B cell (primary cell): Measurements from ENCODE around the gene MAN2A1. TPM values are rescaled to one million over a fixed set of nuclear protein-coding genes. Genes with fewer than 3 reads are reported as not detected.

Experiments used
- ATAC-seq: fragments of 200-7000 bp; cut with Tn5 transposase; one replicate; pipeline ENCODE4 v1.10.0; 2021; ENCODE audit warnings: low read depth, mild to moderate bottlenecking, moderate number of reproducible peaks, moderate library complexity
- CTCF ChIA-PET: fragments of 350-600 bp; sonication (Branson Sonifier 250); formaldehyde crosslinking; loops from one replicate; lab custom pipeline; 2021; ENCODE audit warnings: antibody characterized with exemption, inconsistent platforms; lab: Charles Lee
- POLR2A ChIA-PET: fragments of 350-600 bp; sonication (Branson Sonifier 250); formaldehyde crosslinking; loops from one replicate; lab custom pipeline; 2021; ENCODE audit warnings: antibody characterized with exemption; lab: Charles Lee
- DNase-seq: peaks from one replicate; pipeline ENCODE4 v3.0.0; 2013
- H2AFZ ChIP-seq: 2 replicates; pipeline ENCODE4 v1.6.1; 2012; ENCODE audit warnings: mild to moderate bottlenecking, low read depth, low read length; ENCODE audit not compliant: insufficient read depth, poor library complexity, severe bottlenecking
- H3K27ac ChIP-seq, 2 donors: 1 replicate in 1 of 2; 2 replicates in 1 of 2; pipeline ENCODE4 v1.5.1; 2012 to 2013; ENCODE audit warnings: low read length in 2 of 2, mild to moderate bottlenecking in 2 of 2, moderate library complexity in 1 of 2
- H3K27me3 ChIP-seq, 4 experiments: fragments of 200-600 bp in 1 of 4; sonication (generic) in 1 of 4; replicated peaks in 1 of 4; 1 replicate in 2 of 4; 2 replicates in 2 of 4; pipeline versions ENCODE4 v1.6.1 to v1.7.0; 2013 to 2016; ENCODE audit warnings: low read length in 3 of 4, mild to moderate bottlenecking in 2 of 4, mixed read lengths in 1 of 4, moderate library complexity in 1 of 4; ENCODE audit not compliant: insufficient read depth in 4 of 4, control insufficient read depth in 3 of 4; ENCODE audit errors: control extremely low read depth in 1 of 4
- H3K36me3 ChIP-seq, 2 experiments: replicated peaks in 1 of 2; 1 replicate in 1 of 2; 2 replicates in 1 of 2; pipeline versions ENCODE4 v1.6.1 to v1.7.1; 2013; ENCODE audit warnings: low read length in 1 of 2; ENCODE audit not compliant: insufficient read depth in 2 of 2, control insufficient read depth in 1 of 2; ENCODE audit errors: control extremely low read depth in 1 of 2, extremely low read depth in 1 of 2
- H3K4me1 ChIP-seq, 2 donors: fragments of 200-600 bp in 1 of 2; sonication (generic) in 1 of 2; 1 replicate in 1 of 2; 2 replicates in 1 of 2; pipeline versions ENCODE4 v1.5.1 to v1.6.1; 2013 to 2017; ENCODE audit warnings: low read length in 2 of 2; ENCODE audit not compliant: control insufficient read depth in 2 of 2, insufficient read depth in 2 of 2
- H3K4me2 ChIP-seq: replicated peaks from 2 replicates; pipeline ENCODE3; 2012; ENCODE audit warnings: mild to moderate bottlenecking, low read depth, low read length; ENCODE audit not compliant: poor library complexity, severe bottlenecking
- H3K4me3 ChIP-seq, 5 experiments: fragments of 200-600 bp in 1 of 5; sonication (generic) in 1 of 5; 1 replicate in 3 of 5; 2 replicates in 2 of 5; pipeline versions ENCODE4 v1.5.1 to v1.7.0; 2011 to 2016; ENCODE audit warnings: low read length in 4 of 5, mild to moderate bottlenecking in 4 of 5, low read depth in 2 of 5, control low read depth in 1 of 5, moderate library complexity in 1 of 5; ENCODE audit not compliant: insufficient read depth in 1 of 5; ENCODE audit errors: control extremely low read depth in 1 of 5, extremely low read depth in 1 of 5
- H3K79me2 ChIP-seq: fragments of 200-600 bp; sonication (generic); one replicate; pipeline ENCODE4 v1.6.0; 2016; ENCODE audit warnings: low read length; ENCODE audit not compliant: control insufficient read depth, insufficient read depth
- H3K9ac ChIP-seq: fragments of 200-600 bp; sonication (generic); 2 replicates; pipeline ENCODE4 v1.6.1; 2017; ENCODE audit warnings: mild to moderate bottlenecking, low read length, moderate library complexity
- H3K9me3 ChIP-seq, 3 donors: one replicate each; pipeline versions ENCODE4 v1.6.1 to v1.7.1; 2013; ENCODE audit warnings: low read length in 2 of 3; ENCODE audit not compliant: control insufficient read depth in 2 of 3, insufficient read depth in 1 of 3; ENCODE audit errors: control extremely low read depth in 1 of 3
- H4K20me1 ChIP-seq: 2 replicates; pipeline ENCODE4 v1.6.0; 2012; ENCODE audit warnings: mild to moderate bottlenecking, low read length; ENCODE audit not compliant: insufficient read depth, control insufficient read depth, poor library complexity, severe bottlenecking
- H3K27ac Mint-ChIP-seq: one replicate; pipeline ENCODE4 v1.8.0; 2021; ENCODE audit warnings: mixed read lengths
- H3K27me3 Mint-ChIP-seq: one replicate; pipeline ENCODE4 v1.8.0; 2021; ENCODE audit warnings: mixed read lengths
- H3K4me1 Mint-ChIP-seq: one replicate; pipeline ENCODE4 v1.8.0; 2021; ENCODE audit warnings: mixed read lengths
- H3K4me3 Mint-ChIP-seq: one replicate; pipeline ENCODE4 v1.8.0; 2021; ENCODE audit warnings: mixed read lengths
- H3K9me3 Mint-ChIP-seq: one replicate; pipeline ENCODE4 v1.8.0; 2022; ENCODE audit warnings: mixed read lengths; ENCODE audit not compliant: insufficient read depth
- EZH2 ChIP-seq: IDR thresholded peaks from 2 replicates; pipeline ENCODE4 v1.6.1; 2012; ENCODE audit warnings: borderline replicate concordance, low read depth, mild to moderate bottlenecking, moderate library complexity, low read length; ENCODE audit not compliant: insufficient read depth, poor library complexity, severe bottlenecking
- WGBS: methylation state at CpG from one replicate; pipeline ENCODE4 v1.1.5; 2013; ENCODE audit warnings: missing lambda C conversion rate; ENCODE audit not compliant: insufficient coverage; 5-methylcytosine and 5-hydroxymethylcytosine counted together
- intact Hi-C: fragments of 100-400 bp; cut with micrococcal nuclease; formaldehyde crosslinking; loops from one replicate; pipeline ENCODE4 v1.10.0; 2022
- polyA plus RNA-seq: library from polyadenylated mRNA; depleted of rRNA; stranded (reverse); fragments of >200 nt; gene quantifications from 2 replicates; pipeline ENCODE4 v1.2.3, GENCODE V29; 2012
- total RNA-seq, 2 donors: library from RNA; stranded (reverse); fragments of 120-200 nt in 1 of 2; gene quantifications; 1 replicate in 1 of 2; 2 replicates in 1 of 2; pipeline versions ENCODE4 v1.2.3 to v1.2.4, GENCODE V29; 2013 to 2022
- TF ChIP-seq, protein P1 (sequence below): fragments of 200-600 bp; IDR thresholded peaks from one replicate; pipeline ENCODE4 v1.8.0; 2022; ENCODE audit warnings: antibody characterized with exemption, mild to moderate bottlenecking

Gene MAN2A1
- total and polyA plus RNA-seq, 2 donors (not counting 1 experiment from before 2014, with no cell fraction given), result 12.7 to 55.0 TPM

DNA sequence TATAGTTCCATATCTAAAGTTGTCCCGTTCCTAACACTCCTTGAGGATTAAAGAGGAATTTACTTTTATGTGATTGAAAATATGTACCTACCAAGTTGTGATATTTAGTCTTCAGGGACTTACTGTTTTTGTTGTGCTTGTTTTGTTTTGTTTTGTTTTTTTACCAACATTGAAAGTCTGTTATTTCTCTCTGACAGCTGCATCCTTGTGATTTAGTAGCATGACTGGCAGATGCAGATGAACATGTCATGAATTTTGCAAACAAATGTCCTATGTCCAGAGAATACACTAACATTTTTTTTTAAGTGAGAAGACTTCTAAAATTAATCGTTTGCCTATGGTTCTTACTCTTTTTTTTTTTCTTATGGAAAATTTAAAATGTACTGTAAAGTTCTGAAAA is 85.4 kb downstream of the MAN2A1 start:
- no peak overlapping the region for H3K4me2 ChIP-seq
- H3K4me1 ChIP-seq, result no peaks in the 10 kb centered on the region
- no peak for ATAC-seq
- TF ChIP-seq EZH2, result no peak
- TF ChIP-seq, protein P1, sequence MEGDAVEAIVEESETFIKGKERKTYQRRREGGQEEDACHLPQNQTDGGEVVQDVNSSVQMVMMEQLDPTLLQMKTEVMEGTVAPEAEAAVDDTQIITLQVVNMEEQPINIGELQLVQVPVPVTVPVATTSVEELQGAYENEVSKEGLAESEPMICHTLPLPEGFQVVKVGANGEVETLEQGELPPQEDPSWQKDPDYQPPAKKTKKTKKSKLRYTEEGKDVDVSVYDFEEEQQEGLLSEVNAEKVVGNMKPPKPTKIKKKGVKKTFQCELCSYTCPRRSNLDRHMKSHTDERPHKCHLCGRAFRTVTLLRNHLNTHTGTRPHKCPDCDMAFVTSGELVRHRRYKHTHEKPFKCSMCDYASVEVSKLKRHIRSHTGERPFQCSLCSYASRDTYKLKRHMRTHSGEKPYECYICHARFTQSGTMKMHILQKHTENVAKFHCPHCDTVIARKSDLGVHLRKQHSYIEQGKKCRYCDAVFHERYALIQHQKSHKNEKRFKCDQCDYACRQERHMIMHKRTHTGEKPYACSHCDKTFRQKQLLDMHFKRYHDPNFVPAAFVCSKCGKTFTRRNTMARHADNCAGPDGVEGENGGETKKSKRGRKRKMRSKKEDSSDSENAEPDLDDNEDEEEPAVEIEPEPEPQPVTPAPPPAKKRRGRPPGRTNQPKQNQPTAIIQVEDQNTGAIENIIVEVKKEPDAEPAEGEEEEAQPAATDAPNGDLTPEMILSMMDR, result no peak
- no peak overlapping the region for H3K27ac ChIP-seq
- H4K20me1 ChIP-seq, result no peaks in the 10 kb centered on the region
- H3K27me3 ChIP-seq, result no peaks in the 10 kb centered on the region
- no peak overlapping the region for H3K9ac ChIP-seq
- H3K36me3 ChIP-seq, result peaks cover 9 to 28% of the 10 kb centered on the region in 2 experiments
- 100% methylated on average over 1 of the region's 2 CpGs for WGBS
- Mint-ChIP-seq H3K9me3 (no peaks in the 10 kb centered on the region), H3K27me3 (no peaks in the 10 kb centered on the region), H3K4me3 (no peak overlapping the region), H3K27ac (no peak overlapping the region), H3K4me1 (no peaks in the 10 kb centered on the region)
- H3K4me3 ChIP-seq, result no peak overlapping the region
- ChIA-PET CTCF (no interaction called here), POLR2A (no interaction called here)
- no peak overlapping the region for H2AFZ ChIP-seq
- no peak for DNase-seq
- no peaks in the 10 kb centered on the region for H3K9me3 ChIP-seq
- H3K79me2 ChIP-seq, result no peaks in the 10 kb centered on the region
- intact Hi-C loops, result no loop called here

DNA sequence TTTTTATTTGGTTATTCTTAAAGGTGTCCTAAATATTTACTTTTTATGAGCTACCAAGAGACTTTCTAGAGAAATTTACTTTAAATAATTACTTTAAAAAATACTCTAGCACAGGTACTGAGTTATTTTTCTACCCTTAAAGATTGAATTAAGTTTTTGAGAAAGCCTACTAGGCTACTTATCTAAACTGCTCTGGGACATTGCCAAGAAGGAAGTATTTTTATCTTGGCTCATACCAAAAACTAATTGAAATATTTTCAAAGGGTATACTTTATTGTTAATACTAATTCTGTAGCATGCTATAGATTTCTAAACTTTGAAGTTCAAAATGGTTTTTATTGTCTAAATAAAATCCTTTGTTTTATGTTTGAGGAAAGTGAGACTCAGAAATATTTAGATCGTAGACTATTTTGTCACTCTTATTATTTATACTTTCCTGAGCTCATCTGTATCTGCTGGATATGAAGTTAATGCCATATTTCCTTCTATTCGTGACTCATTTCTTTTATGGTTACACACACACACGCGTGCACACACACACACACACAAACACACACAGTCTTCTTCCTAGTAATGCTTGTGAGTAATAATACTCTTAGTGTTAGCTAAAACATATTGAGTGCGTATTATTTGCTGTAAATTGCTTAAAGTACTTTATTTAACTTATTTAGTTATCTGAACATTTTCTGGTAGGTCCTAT is 89.5 kb downstream of the MAN2A1 start:
- Histone ChIP-seq H3K4me3 (no peak overlapping the region), H3K36me3 (peaks cover 4 to 27% of the 10 kb centered on the region in 2 experiments), H3K4me1 (no peaks in the 10 kb centered on the region), H3K4me2 (no peak overlapping the region), H3K9ac (no peak overlapping the region), H3K27me3 (no peaks in the 10 kb centered on the region), H3K79me2 (no peaks in the 10 kb centered on the region), H3K27ac (no peak overlapping the region), H3K9me3 (no peaks in the 10 kb centered on the region), H4K20me1 (no peaks in the 10 kb centered on the region), H2AFZ (no peak overlapping the region)
- Mint-ChIP-seq H3K27me3 (no peaks in the 10 kb centered on the region), H3K4me1 (no peaks in the 10 kb centered on the region), H3K4me3 (no peak overlapping the region), H3K27ac (no peak overlapping the region), H3K9me3 (no peaks in the 10 kb centered on the region)
- ChIA-PET POLR2A (no interaction called here), CTCF (no interaction called here)
- no CpG with 5 or more reads among the region's 5 CpGs for WGBS
- ATAC-seq (no peak), DNase-seq (no peak)
- TF ChIP-seq, protein P1, result no peak
- TF ChIP-seq EZH2, result no peak
- intact Hi-C loops, result no loop called here
